ENCODE measurements around the gene TRIM9.

TRIM9 gene

GRCh38 chr14:51094901-51095853 is at the start of gene TRIM9:
TSS of gene TRIM9 (minus strand) at chr14:51095105. CDS start at chr14:51094939, 166 bp downstream.
- TF ChIP-seq CTCF (IDR thresholded peaks at IDR 0.05; ENCODE audit: low read length, missing control alignments): no peak
- peak within 1 kb of the TSS; percentile 64 for H3K4me3 ChIP-seq (replicated peaks; ENCODE audit: low read depth, low read length)
- DNase-seq (ENCODE audit: low read depth): peak; percentile 97

GRCh38 chr14:51140856-51141255 is 46.0 kb upstream of the TRIM9 start:
- no peak for DNase-seq (ENCODE audit: low read depth)
- no peak for TF ChIP-seq CTCF (IDR thresholded peaks at IDR 0.05; ENCODE audit: low read length, missing control alignments)
- no peak overlapping the region for H3K4me3 ChIP-seq (replicated peaks; ENCODE audit: low read depth, low read length)

- no peak for TF ChIP-seq CTCF (IDR thresholded peaks at IDR 0.05; ENCODE audit: low read length, missing control alignments)
- no peak overlapping the region for H3K4me3 ChIP-seq (replicated peaks; ENCODE audit: low read depth, low read length)
- no peak for DNase-seq (ENCODE audit: low read depth)
Measured at GRCh38 chr14:51140338-51140737, 45.4 kb upstream of the TRIM9 start.

- no peak overlapping the region for H3K4me3 ChIP-seq (replicated peaks; ENCODE audit: low read depth, low read length)
- DNase-seq (ENCODE audit: low read depth): peak; percentile 20
- TF ChIP-seq CTCF (IDR thresholded peaks at IDR 0.05; ENCODE audit: low read length, missing control alignments): no peak
Measured at GRCh38 chr14:51139121-51139681, 44.3 kb upstream of the TRIM9 start.

GRCh38 chr14:51138404-51139103 is 43.6 kb upstream of the TRIM9 start:
- no peak overlapping the region for H3K4me3 ChIP-seq (replicated peaks; ENCODE audit: low read depth, low read length)
- no peak for DNase-seq (ENCODE audit: low read depth)
- TF ChIP-seq CTCF (IDR thresholded peaks at IDR 0.05; ENCODE audit: low read length, missing control alignments): no peak

GRCh38 chr14:51131516-51131915 is 36.6 kb upstream of the TRIM9 start:
- TF ChIP-seq CTCF (IDR thresholded peaks at IDR 0.05; ENCODE audit: low read length, missing control alignments): no peak
- H3K4me3 ChIP-seq (replicated peaks; ENCODE audit: low read depth, low read length): no peak overlapping the region
- no peak for DNase-seq (ENCODE audit: low read depth)

All from fibroblast of pulmonary artery (primary cell).